G401 (cell line): ENCODE data around the gene BAK1. TPM values are rescaled to one million over a fixed set of nuclear protein-coding genes. Genes with fewer than 3 reads are reported as not detected.
"Not testable (repeated sequence)": the region's sequence is repeated elsewhere in the genome, so short reads cannot be mapped to it uniquely, and the experiment has no call there.

Experiments used
- DNase-seq: peaks from one replicate; pipeline ENCODE4 v3.0.0-alpha.2; 2015; ENCODE audit warnings: low spot score
- in situ Hi-C: cut with HindIII; loops from 2 replicates; pipeline ENCODE4 v1.10.0; 2016; ENCODE audit warnings: low sequenced_read_pairs, mixed read lengths
- total RNA-seq: library from RNA; depleted of rRNA; stranded (reverse); fragments of >200 nt; shearing (Covaris generic); gene quantifications from 2 replicates; pipeline ENCODE4 v1.2.3, GENCODE V29; 2014

The BAK1 gene
- total RNA-seq, 1 experiment from 2014 or later = 200 TPM

DNA sequence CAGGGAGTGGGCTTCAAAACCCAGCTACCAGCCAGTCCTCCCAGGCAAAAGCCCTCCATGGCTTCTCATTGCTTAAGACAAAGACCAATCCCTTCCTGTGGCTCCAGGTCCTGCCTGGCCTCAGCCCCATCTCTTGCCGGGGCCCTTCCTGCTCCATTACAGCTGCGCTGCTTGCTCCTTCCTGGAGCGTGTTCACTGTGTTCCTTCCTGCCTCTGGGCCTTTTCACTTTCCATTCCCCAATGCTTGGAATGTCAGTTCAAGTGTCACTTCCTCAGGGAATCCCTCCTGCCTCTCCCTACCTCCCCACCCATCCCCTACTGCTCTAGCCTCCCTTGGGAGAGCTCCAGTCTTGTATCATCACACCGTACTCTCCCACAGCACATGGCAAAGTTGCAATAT is 30.0 kb upstream of the BAK1 start:
- DNase-seq = no peak
- in situ Hi-C loops = no loop called here

- no peak for DNase-seq
Observed at GRCh38 chr6:33609528-33609927, 29.5 kb upstream of the BAK1 start.

DNA sequence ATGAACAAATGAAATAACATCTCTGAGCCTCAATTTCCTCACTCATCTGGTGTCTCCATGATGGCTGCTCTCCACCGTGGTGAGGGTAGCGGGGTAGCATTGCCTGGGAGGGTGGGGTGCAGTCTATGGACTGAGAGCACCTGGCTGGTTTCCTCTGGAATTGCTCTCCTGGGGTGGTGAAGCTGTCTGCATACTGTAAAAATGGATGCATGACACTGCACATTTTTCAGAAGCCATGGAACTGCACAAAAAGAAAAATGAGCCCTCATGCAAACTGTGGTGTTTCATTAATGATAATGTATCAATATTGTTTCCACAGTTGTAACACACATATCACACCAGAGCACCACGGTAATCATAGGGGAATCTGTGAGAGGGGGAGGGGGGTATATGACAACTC is 28.9 kb upstream of the BAK1 start:
- DNase-seq = no peak
- in situ Hi-C loops = no loop called here

More at GRCh38 chr6:33609528-33609927, 29.5 kb upstream of the BAK1 start:
- in situ Hi-C loops = no loop called here

DNA sequence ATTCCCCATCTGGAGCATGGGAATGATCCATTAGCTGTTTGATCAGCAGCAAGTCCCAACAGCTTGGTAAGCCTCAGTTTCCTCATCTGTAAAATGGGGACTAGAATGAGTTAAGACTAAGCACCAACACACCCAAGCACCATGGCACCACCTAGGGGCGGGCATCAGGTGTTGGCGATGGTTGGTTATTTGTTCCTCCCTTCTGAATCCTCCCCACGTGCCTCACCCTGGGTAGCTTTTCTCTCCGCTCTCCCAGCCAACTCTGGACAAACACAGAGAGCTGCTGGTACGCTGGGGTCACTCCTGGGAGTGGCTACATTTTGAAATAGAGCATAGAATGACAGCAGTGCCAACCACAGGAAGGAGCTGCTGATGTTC is 27.7 kb upstream of the BAK1 start:
- DNase-seq = no peak
- in situ Hi-C loops = no loop called here

GRCh38 chr6:33607126-33607783 is 27.2 kb upstream of the BAK1 start:
- in situ Hi-C loops = no loop called here
- DNase-seq = no peak

DNA sequence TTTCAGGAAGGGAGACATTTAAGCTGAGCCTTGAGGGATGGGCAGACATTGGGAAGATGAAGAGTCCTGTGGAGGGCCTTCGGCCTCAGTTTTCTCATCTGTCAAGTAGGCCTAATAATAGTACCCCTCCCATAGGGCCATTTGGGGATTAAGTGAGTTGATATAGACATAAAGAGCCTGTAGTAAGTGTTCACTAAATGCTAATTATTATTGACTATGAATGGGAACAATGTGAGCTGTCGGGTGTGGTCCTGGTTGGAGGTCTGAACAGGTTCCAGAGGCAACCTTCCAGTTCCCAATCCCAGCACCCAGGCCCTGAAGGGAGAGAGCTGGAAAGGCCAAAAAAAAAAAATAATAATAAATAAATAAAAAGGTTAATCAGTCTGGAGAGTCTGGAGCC is 26.6 kb upstream of the BAK1 start:
- in situ Hi-C loops = no loop called here
- DNase-seq = no peak

DNA sequence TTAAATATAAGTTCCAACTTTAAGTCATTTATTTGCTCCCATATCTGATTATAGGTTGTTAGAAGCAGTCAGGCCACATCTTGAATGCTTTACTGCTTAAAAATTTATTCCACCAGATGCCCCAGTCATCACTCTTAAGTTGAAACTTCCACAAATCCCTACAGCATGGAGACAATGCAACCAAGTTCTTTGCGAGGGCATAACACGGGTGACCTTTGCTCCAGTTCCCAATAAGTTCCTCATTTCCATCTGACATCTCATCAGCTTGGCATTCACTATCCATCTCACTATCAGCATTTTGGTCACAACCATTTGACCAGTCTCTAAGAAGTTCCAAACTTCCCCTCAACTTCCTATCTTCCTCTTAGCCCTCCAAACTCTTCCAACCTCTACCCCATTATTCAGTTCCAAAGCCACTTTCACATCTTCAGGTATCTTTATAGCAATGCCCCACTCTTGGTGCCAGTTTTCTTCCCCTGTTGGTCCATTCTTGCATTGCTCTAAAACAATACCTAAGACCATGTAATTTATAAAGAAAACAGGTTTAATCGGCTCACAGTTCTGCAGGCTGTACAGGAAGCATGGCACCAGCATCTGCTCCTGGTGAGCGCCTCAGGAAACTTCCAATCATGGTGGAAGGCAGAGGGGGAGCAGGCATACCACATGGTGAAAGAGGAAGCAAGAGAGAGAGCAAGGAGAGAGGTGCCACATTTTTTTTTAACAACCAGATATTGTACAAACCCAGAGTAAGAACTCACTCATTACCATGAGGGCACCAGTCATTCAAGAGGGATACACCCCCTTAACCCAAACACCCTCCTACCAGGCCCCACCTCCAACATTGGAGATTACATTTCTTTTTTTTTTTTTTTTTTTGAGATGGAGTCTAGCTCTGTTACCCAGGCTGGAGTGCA is 25.1 kb upstream of the BAK1 start:
- in situ Hi-C loops = no loop called here
- DNase-seq = no peak

GRCh38 chr6:33602180-33602579 is 22.1 kb upstream of the BAK1 start:
- in situ Hi-C loops = no loop called here
- DNase-seq = no peak

DNA sequence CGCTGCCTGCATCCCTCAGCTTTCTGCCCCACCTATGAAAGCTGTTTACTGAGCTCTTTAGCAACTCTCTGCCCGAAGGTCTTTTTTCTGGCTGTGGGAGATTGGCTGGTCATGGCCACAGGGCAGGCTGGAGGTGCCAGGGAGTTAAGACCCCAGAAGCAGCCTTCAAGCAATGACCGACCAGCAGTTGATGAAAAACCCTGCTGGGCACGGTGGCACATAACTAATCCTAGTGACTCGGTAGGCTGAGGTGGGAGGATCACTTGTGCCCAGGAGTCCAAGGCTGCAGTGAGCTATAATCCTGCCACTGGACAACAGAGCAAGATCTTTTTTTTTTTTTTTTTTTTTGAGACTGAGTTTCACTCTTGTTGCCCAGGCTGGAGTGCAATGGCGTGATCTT is 20.7 kb upstream of the BAK1 start:
- in situ Hi-C loops = no loop called here

DNA sequence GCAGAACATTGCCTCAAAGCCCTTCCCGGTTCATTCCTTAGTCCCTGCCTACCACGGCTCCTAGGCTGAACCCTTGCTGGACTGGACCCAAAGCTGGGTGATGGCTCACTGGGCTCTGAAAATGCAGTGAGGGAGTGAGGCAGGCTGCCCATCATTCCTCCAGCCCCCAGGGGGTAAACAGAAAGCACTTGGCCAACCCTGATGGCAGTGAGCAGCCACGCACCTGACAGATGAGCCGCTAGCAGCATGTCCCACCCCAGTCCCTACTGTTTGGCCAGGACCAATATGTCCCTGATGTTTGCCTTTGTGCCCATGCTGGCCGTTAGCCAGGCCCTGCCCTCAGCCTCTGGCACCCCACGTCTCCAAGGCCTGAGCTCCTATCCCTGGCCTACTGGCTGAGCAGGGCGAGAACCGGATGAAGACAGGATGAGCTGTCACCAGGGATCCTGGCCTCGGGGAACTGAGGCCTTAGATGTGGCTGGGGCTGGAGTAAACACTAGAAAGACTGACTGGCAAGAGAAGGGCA is 19.4 kb upstream of the BAK1 start:
- no peak for DNase-seq
- in situ Hi-C loops = no loop called here

More for the DNA sequence above, 20.7 kb upstream of the BAK1 start:
- no peak for DNase-seq

DNA sequence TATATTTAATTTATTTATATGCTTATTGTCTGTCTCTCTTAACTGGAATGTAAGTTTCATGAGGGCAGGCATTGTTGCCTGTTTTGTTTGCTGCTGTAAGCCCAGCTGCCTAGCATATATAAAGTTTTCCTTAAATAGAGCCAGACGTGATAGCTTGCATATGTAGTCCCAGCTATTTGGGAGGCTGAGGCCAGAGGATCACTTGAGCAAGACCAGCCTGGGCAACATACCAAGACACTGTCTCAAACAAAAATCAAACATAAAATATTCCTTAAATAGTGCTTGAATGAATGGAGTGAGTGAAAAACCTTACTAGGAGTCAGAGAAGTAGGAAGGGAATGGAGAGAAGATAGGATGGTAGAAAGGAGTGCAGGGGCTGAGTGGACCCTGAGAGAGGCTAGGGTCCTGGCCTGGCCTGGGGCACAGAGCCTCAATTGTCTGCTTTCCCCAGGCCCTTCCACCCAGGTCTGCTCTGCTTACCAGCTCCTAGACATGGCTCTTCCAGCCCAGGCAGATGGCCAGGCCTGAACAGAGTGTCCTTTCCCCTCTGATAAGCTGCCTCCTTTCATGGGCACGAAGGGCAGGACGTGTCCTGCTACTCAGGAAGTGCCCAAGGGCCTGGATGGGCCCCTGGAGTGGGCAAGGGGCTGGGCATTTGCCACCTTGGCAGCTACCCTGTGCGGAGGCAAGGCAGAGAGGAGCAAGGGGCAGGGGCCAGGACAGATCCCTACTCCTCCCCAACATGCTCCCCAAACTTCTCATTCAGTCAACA is 17.7 kb upstream of the BAK1 start:
- in situ Hi-C loops = no loop called here

GRCh38 chr6:33596894-33597293 is 16.8 kb upstream of the BAK1 start:
- DNase-seq, in situ Hi-C loops: not testable (repeated sequence)

More for the DNA sequence above, 17.7 kb upstream of the BAK1 start:
- no peak for DNase-seq

DNA sequence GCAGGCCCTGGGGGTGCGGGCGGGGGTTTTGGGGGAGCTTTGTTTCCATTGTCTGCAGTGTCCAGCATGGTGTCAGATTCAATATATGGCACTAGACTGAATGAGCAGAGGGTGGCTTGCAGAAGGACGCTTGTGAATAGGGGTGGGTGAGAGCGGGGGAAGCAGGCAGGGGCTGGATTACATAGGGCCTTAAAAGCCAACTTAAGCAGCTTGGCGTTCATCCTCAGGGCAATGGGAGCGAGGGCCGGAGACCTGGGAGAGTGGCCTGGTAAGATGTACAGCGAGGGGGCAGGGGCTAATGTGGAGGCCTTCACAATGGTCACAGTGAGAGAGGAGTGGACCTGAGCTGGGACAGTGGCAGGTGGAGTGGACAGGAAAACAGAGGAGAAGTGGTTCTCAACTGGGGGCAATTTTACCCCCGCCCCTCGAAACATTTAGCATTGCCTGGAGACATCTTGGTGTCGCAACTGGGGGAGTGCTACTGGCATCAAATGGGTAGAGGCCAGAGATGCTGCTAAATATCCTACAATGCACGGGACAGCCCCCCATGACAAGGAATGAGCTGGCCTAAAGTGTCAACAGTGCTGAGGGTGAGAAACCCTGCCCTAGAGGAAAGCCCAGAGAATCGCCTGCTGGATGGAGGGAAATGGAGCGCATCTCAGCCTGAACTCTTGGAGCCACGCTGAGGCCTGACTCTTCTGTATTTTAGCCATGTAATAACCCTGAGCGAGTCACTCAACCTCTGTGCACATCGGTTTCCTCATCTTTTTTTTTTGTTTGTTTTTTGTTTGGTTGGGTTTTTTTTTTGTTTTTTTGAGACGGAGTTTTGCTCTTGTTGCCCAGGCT is 15.1 kb upstream of the BAK1 start:
- in situ Hi-C loops = no loop called here
- DNase-seq = no peak

DNA sequence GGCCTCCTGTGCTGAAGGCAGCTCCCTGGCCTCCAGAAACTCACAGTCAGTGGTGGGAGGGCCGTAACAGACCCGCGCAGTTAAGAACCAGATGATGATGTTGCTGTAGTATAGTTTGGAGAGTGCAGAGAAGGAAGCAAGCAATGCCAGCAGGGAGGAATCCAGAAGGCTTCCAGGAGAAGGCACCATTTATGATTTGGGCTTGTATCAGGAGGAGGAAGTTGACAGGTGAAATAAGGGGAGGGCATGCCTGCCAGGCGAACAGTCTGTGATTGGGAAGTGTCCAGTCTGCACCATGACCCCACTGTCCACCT is 13.3 kb upstream of the BAK1 start:
- DNase-seq = no peak
- in situ Hi-C loops = no loop called here

- in situ Hi-C loops = no loop called here
- DNase-seq = no peak
Observed at GRCh38 chr6:33592595-33593413, 12.7 kb upstream of the BAK1 start.

DNA sequence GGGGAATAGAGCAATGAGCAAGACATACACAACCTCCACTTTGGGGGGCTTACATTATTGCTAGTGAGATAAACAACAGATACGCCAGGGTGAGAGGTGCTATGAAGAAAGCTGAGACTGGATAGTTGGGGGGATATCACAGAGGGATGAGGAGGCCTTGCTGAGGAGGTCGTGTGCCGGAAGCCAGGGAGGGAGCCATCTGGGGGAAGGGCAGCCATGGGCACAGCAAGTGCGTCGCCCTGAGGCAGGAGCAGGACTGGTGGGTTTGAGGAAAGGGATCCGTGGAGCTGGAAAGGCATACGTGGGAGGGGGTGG is 12.2 kb upstream of the BAK1 start:
- no peak for DNase-seq

DNA sequence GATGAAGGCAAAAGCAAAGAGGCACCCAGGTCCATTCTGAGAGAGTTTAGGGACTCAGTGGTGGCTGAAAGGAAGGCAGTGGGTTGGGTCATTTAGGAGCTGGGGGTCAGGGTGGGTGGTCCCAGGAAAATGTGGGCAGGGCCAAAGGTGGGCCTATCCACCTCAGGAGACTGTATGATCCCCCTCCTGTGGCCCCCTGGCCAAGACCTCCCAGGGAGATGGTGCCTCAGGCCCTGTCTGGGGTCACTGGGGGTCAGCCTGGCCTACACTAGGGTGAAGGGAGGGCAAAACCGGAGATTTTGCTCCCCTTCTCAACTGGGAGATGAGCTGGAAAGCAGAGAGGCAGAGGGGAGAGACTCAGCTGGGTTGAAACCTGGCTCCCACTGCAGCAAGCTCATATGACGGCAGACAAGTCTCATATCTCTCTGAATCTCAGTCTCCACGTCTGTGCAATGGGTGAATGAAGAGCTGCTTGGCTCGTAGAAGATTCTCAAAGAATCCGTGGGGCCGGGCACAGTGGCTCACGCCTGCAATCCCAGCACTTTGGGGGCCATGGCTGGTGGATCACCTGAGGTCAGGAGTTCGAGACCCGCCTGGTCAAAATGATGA is 11.5 kb upstream of the BAK1 start:
- in situ Hi-C loops = no loop called here
- DNase-seq = no peak

More for the DNA sequence above, 12.2 kb upstream of the BAK1 start:
- in situ Hi-C loops = no loop called here
